Activated T-helper 1 cell treated with anti-CD3 and anti-CD28 coated beads, Interleukin-12 subunit alpha, Interleukin-12 subunit beta, Interleukin-2, Interleukin-4 antibody, amounts not matched to agents 30 ng/mL and 10 ng/mL and 1 ng/mL, durations not matched to agents 14 hours and 24 hours and 36 hours (primary cell): ENCODE data around the gene INSIG1. TPM values are rescaled to one million over a fixed set of nuclear protein-coding genes. Genes with fewer than 3 reads are reported as not detected.

Source experiments
- DNase-seq: peaks from one replicate; pipeline ENCODE4 v3.0.0; 2021; ENCODE audit warnings: low spot score
- H3K27ac Mint-ChIP-seq: one replicate; pipeline ENCODE4 v1.8.0; 2021; ENCODE audit warnings: mild to moderate bottlenecking, mixed read lengths
- H3K27me3 Mint-ChIP-seq: one replicate; pipeline ENCODE4 v1.8.0; 2022; ENCODE audit warnings: mild to moderate bottlenecking, moderate library complexity, mixed read lengths; ENCODE audit not compliant: insufficient read depth
- H3K36me3 Mint-ChIP-seq: one replicate; pipeline ENCODE4 v1.8.0; 2021; ENCODE audit warnings: low read depth, mixed read lengths
- H3K4me1 Mint-ChIP-seq: one replicate; pipeline ENCODE4 v1.8.0; 2021; ENCODE audit warnings: low read depth, mixed read lengths
- H3K4me3 Mint-ChIP-seq: one replicate; pipeline ENCODE4 v1.8.0; 2021; ENCODE audit warnings: mild to moderate bottlenecking, moderate library complexity, mixed read lengths
- H3K9me3 Mint-ChIP-seq: one replicate; pipeline ENCODE4 v1.8.0; 2021; ENCODE audit warnings: mixed read lengths
- intact Hi-C: fragments of 100-400 bp; cut with micrococcal nuclease; formaldehyde crosslinking; loops from one replicate; pipeline ENCODE4 v1.15.1; 2024
- total RNA-seq: library from RNA; stranded (reverse); gene quantifications from 2 replicates; pipeline ENCODE4 v1.2.3, GENCODE V29; 2022

INSIG1 gene
- total RNA-seq, 1 donor from 2014 or later: 89.9 TPM

DNA sequence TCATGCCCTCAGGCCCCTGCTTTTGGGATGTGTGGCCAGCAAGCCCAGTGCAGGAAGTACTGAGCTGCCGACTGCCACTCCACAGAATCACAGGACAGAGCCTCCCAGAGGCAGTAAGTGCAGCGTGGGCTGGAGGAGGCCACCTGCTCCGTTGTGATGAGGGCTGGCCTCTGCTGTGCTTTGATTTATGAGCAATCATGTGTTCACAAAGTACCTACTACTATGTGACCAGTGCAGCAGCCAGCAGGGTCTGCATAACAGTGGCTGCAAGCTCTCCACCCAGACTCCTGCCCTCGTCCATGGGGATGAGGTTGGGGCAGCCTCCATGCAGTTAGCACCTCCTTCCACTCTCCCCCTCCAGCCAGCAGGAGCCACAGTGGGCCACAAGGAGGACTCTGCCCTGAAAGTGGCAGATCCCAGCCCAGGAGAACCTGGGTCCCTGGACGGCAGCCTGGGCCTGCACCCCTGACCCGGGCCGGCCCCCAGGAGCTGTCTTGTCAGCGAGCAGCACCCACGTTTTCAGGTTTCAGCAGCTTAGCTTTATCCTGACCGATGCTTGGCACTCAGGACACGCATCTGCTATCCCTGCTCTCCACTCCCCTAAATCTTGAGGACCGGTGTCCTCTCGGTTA is 37.7 kb upstream of the INSIG1 start:
- Mint-ChIP-seq H3K27me3 (peaks cover 5% of the 10 kb centered on the region), H3K36me3 (no peaks in the 10 kb centered on the region), H3K27ac (no peak overlapping the region)

DNA sequence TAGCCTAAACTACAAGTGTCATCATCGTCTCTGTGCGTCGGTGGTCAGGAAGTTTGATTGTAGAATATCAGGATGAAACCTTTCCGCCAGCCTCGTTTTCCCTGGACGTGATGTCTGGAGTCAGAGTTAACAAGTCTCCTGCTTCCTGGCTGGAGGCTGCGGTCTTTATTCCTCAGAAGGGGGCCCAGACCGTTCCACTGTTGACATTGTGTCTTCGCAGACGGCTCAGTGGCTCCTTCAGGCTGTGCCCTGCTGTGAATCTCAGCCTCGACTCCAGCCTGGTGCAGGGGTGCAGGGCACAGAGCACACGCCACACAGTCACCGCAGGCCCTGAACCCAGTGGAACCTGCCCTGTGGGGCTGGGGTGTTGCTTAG is 37.2 kb upstream of the INSIG1 start:
- Mint-ChIP-seq H3K4me3 (no peak overlapping the region), H3K9me3 (no peaks in the 10 kb centered on the region), H3K36me3 (no peaks in the 10 kb centered on the region), H3K4me1 (peaks cover 4% of the 10 kb centered on the region), H3K27me3 (peaks cover 5% of the 10 kb centered on the region), H3K27ac (no peak overlapping the region)
- DNase-seq: no peak
- intact Hi-C loops: no loop called here

More for the DNA sequence above, 37.7 kb upstream of the INSIG1 start:
- intact Hi-C loops: no loop called here
- Mint-ChIP-seq H3K4me3 (no peak overlapping the region), H3K9me3 (no peaks in the 10 kb centered on the region), H3K4me1 (peaks cover 4% of the 10 kb centered on the region)
- no peak for DNase-seq

DNA sequence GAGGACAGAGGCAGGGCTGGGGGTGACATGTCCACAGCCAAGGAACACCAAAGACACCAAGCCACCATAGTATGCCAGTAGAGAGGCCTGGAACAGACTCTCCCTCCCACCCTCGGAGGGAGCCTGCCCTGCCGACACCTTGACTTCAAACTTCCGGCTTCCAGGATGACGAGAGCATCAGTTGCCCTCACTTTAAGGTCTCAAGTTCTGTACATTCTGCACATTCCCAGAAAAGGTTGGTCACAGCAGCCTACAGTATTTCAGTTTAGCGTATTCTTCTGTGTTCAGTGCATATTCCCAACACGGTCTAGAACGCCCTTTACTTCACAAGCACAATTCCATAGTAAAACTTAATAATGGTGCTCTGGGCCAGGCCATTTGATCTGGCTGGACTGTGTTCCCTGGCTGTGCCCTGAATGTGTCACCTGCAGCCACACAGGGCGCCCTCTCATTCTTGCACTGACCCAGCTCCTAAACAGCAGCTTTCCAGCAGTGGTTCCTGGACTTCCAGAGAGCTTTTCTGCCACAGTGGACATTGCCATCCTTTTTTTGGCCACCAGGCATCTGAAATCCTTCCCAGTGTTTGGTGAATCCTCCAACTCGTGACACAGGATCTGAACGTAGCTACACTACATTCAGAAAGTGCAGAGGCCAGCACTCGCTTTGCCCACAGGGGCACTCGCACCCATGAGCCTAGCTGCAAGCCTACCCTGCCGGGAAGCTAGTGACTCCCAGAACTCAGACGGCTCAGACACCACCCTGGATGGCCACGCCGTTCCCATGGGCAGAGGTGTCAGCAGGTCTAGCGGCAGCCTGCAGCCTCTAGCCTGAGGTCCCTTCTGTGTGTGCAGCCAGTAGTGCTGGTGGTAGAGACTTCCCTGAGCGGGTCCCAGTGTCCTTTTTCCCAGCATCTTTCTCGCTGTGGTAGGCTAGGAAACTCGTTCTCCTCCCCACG is 36.4 kb upstream of the INSIG1 start:
- no peaks in the 10 kb centered on the region for H3K36me3 Mint-ChIP-seq
- peaks cover 4% of the 10 kb centered on the region for H3K4me1 Mint-ChIP-seq
- no peak overlapping the region for H3K4me3 Mint-ChIP-seq
- H3K9me3 Mint-ChIP-seq: no peaks in the 10 kb centered on the region
- intact Hi-C loops: no loop called here
- no peak overlapping the region for H3K27ac Mint-ChIP-seq
- H3K27me3 Mint-ChIP-seq: peaks cover 5% of the 10 kb centered on the region
- no peak for DNase-seq

DNA sequence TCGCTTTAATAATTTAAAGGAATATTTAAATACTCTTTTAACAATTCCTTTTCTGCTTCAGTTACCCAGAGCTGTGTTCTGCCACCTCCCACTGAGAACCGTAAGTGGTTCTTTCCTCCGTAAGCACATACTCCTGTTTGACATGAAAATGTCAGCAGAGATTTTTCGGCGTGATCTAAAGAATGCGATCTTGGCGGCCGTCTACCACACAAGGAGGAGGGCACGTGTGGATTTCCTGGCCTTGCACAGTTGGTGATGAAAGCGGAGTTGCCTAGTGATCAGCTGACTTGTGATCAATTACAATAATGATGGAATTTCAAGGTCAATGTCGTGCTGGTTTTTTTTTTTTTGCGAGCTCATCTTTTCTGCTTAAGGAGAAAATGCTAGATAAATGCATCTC is 35.6 kb upstream of the INSIG1 start:
- no peak for DNase-seq
- peaks cover 2% of the 10 kb centered on the region for H3K4me1 Mint-ChIP-seq
- H3K27me3 Mint-ChIP-seq: peaks cover 5% of the 10 kb centered on the region
- intact Hi-C loops: no loop called here
- H3K27ac Mint-ChIP-seq: no peak overlapping the region
- H3K4me3 Mint-ChIP-seq: no peak overlapping the region
- no peaks in the 10 kb centered on the region for H3K36me3 Mint-ChIP-seq
- no peaks in the 10 kb centered on the region for H3K9me3 Mint-ChIP-seq

DNA sequence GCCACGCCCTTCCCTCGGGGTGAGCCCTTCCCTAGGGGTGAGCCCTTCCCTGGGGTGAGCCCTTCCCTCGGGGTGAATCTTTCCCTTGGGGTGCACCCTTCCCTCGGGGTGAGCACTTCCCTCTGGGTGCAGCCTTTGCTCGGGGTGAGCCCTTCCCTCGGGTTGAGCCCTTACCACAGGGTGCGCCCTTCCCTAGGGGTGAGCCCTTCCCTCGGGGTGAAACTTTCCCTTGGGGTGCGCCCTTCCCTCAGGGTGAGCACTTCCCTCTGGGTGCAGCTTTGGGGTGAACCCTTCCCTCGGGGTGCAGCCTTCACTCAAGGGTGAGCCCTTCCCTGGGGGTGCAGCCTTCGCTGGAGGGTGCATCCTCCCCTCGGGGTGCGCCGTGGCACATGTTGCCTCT is 34.6 kb upstream of the INSIG1 start:
- intact Hi-C loops: no loop called here
- Mint-ChIP-seq H3K27ac (no peak overlapping the region), H3K27me3 (peaks cover 5% of the 10 kb centered on the region), H3K4me1 (no peaks in the 10 kb centered on the region), H3K4me3 (no peak overlapping the region), H3K9me3 (no peaks in the 10 kb centered on the region), H3K36me3 (no peaks in the 10 kb centered on the region)
- DNase-seq: no peak

DNA sequence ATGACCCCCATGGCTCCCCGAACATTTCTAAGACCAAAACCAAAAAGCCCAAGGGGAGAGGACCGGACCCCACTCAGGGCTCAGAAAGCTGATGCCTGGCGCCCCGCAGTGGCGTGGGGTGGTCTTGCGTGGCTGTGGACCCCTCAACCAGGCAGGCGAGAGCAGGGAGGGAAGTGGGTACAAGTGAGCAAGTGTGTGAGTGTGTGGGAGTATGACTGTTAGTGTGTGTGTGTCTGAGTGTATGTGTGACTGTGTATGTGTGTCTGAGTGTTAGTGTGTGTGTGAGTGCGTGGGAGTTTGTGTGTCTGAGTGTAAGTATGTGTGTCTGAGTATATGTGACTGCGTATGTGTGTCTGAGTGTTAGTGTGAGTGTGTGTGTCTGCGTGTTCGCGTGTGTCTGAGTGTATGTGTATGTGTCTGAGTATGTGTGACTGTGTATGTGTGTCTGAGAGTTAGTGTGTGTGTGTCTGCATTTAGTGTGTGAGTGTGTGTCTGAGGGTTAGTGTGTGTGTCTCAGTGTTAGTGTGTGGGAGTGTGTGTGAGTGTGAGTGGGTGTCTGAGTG is 34.0 kb upstream of the INSIG1 start:
- Mint-ChIP-seq H3K36me3 (no peaks in the 10 kb centered on the region), H3K27ac (no peak overlapping the region), H3K4me3 (no peak overlapping the region), H3K27me3 (peaks cover 5% of the 10 kb centered on the region), H3K4me1 (no peaks in the 10 kb centered on the region), H3K9me3 (no peaks in the 10 kb centered on the region)
- intact Hi-C loops: no loop called here
- DNase-seq: no peak

DNA sequence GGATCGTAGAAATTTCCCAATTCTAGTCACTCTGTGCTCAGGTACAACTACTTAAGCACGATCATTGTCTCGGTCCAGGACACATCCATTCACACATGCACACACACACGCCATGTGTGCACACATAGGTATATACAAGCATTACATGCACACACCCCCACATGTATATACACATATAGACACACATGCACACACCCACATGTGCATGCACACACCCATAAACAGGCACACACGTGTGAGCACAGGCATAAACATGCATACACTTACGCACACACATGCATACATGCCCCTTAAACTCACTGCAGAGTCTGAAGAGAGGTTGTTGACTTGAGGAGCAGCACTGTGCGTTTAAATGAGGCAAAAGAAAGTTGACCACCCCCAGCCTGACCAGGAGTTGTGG is 32.5 kb upstream of the INSIG1 start:
- Mint-ChIP-seq H3K27ac (no peak overlapping the region), H3K4me3 (no peak overlapping the region)

DNA sequence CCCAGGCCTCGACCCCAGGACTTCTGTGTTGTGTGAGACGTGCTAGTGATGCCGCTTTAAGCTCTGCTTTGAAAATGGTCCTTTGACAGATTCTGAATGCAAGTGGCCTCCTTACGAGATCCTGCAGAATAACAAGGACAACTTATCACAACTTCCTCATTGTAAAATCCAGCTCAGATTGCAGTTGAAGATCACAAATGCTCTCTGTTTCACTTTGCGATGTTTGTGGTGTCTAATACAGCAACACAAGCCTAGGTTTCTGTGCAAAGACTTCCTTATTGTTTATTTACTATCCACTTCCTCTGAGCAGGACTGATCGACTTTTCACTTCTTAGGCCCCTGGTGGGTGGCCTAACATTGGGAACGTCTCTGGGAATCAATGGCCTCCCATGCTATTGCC is 31.7 kb upstream of the INSIG1 start:
- H3K27ac Mint-ChIP-seq: no peak overlapping the region
- H3K4me1 Mint-ChIP-seq: peaks cover 5% of the 10 kb centered on the region
- H3K4me3 Mint-ChIP-seq: no peak overlapping the region
- H3K36me3 Mint-ChIP-seq: no peaks in the 10 kb centered on the region
- DNase-seq: no peak
- intact Hi-C loops: no loop called here
- H3K9me3 Mint-ChIP-seq: no peaks in the 10 kb centered on the region
- peaks cover 3% of the 10 kb centered on the region for H3K27me3 Mint-ChIP-seq

More for the DNA sequence above, 32.5 kb upstream of the INSIG1 start:
- Mint-ChIP-seq H3K27me3 (peaks cover 5% of the 10 kb centered on the region), H3K36me3 (no peaks in the 10 kb centered on the region), H3K9me3 (no peaks in the 10 kb centered on the region), H3K4me1 (peaks cover under 1% of the 10 kb centered on the region)
- no peak for DNase-seq
- intact Hi-C loops: no loop called here

DNA sequence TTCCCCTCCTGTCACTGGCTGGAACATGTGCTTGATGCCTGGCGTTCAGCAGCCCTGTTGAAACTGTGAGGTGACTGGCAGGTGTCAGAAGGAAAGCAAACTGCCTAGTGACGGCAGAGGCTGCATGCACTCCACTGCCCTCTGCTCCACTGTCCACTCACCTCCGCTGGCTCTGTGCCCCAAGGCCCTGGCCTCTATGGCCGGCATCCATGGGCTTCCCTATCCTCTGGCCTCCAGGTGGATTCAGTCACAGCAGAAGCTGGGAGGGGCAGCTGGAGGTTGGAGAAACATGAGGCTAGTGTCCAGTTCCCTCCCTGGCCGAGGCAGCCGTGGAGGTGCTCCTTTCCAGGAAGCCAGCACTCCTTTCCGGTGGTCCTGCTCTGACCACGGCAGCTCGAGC is 31.2 kb upstream of the INSIG1 start:
- Mint-ChIP-seq H3K27ac (no peak overlapping the region), H3K9me3 (no peaks in the 10 kb centered on the region), H3K36me3 (no peaks in the 10 kb centered on the region), H3K27me3 (peaks cover 3% of the 10 kb centered on the region), H3K4me3 (no peak overlapping the region), H3K4me1 (peaks cover 5% of the 10 kb centered on the region)
- no peak for DNase-seq
- intact Hi-C loops: no loop called here

DNA sequence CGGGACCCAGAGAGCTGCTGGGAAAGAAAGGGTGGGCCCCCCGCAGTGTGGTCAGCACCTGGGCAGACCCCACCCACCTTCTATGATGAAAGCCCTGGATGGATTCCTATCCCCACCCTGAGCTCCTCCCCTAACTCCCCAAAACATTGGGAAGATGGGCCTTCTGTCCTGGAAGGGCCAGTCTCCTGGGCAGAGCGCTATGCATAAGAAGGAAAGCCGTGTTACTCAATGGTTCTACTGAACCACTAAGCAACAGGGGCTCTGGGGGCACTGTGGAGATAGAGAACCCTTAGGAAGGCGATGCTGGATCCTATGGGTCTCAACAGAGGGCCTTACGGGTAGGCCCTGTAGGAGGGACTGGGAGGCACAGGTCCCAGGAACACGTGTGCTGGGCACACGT is 30.7 kb upstream of the INSIG1 start:
- Mint-ChIP-seq H3K4me1 (peaks cover 5% of the 10 kb centered on the region), H3K36me3 (no peaks in the 10 kb centered on the region), H3K27me3 (peaks cover 3% of the 10 kb centered on the region), H3K27ac (no peak overlapping the region), H3K4me3 (no peak overlapping the region), H3K9me3 (no peaks in the 10 kb centered on the region)
- intact Hi-C loops: no loop called here
- DNase-seq: no peak

DNA sequence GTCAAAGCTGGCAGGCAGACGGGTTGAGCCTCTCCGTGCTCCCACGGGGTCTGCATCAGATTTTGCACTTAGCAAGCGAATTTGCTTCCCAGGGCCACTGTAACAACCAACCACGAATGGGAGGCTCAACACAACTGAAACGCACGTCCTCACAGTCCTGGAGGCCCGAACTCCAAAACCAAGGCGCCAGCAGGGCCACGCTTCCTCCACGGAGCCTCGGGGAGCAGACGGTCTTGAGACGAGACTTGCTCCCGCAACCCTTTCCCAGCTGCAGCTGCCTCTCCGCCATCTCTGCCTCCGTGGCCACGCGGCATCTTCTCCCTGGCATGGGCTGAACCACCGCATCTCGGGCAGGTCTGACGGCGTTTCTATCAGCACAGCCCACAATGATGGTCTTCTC is 30.2 kb upstream of the INSIG1 start:
- Mint-ChIP-seq H3K27ac (no peak overlapping the region), H3K36me3 (no peaks in the 10 kb centered on the region), H3K4me1 (peaks cover 5% of the 10 kb centered on the region), H3K4me3 (no peak overlapping the region), H3K27me3 (peaks cover under 1% of the 10 kb centered on the region), H3K9me3 (no peaks in the 10 kb centered on the region)
- intact Hi-C loops: no loop called here
- DNase-seq: no peak

DNA sequence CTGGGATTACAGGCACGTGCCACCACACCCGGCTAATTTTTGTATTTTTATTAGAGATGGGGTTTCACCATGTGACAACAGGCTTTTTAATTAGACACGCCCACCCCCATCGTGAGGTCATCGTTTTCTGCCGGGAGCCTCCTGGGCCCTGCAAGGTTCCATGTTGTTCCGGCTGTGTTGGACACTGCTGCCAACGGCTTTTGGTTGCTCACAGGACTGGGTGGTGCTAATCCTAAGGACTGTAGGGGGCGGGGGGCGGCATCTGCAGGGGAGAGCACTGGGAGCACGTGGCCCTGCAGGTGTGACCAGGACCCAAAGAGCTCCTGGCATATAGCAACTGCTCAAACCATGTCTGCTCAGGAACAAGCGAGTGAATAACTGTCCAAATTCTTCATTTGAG is 29.5 kb upstream of the INSIG1 start:
- H3K4me3 Mint-ChIP-seq: no peak overlapping the region
- DNase-seq: no peak
- intact Hi-C loops: no loop called here
- H3K27ac Mint-ChIP-seq: no peak overlapping the region
- H3K4me1 Mint-ChIP-seq: peaks cover 5% of the 10 kb centered on the region
- H3K27me3 Mint-ChIP-seq: no peaks in the 10 kb centered on the region
- no peaks in the 10 kb centered on the region for H3K36me3 Mint-ChIP-seq
- no peaks in the 10 kb centered on the region for H3K9me3 Mint-ChIP-seq

DNA sequence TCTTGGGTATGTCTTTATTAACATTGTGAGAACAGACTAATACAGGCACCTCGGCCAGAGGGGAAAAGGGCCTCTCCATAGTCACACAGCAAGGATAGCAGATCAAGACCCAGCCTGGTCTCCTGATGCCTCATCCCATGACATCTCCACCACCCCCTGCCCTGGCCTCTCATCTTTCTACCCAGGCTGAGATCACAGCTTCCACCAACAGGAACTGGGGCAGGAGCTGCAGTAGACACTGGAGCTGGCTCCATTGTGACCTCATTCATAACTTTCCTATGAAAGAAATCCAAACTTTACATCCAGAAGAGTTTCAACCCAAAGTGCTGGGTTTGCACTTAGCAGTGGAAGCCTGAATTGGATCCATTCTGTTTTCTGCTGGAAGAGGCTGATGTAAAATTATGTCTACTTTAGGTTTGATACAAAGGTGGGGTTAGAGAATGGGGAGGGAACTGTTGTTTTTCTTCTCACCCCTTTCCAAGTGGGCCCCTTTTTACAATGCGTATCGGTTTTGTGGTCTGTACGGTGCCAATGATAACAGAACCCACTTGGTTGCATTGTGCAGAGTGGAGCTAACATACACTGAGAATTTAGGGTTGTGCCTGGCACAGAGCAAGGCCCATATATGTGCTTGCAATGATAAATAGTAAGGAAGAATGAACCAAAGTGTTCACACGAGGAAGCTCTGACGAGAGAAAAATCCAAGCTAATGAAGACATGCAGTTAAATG is 28.6 kb upstream of the INSIG1 start:
- Mint-ChIP-seq H3K27ac (no peak overlapping the region), H3K4me3 (no peak overlapping the region), H3K36me3 (no peaks in the 10 kb centered on the region), H3K9me3 (no peaks in the 10 kb centered on the region), H3K27me3 (peaks cover 4% of the 10 kb centered on the region), H3K4me1 (peaks cover 5% of the 10 kb centered on the region)
- intact Hi-C loops: no loop called here
- no peak for DNase-seq
